ENCODE data around the gene C1QL3.

DNA sequence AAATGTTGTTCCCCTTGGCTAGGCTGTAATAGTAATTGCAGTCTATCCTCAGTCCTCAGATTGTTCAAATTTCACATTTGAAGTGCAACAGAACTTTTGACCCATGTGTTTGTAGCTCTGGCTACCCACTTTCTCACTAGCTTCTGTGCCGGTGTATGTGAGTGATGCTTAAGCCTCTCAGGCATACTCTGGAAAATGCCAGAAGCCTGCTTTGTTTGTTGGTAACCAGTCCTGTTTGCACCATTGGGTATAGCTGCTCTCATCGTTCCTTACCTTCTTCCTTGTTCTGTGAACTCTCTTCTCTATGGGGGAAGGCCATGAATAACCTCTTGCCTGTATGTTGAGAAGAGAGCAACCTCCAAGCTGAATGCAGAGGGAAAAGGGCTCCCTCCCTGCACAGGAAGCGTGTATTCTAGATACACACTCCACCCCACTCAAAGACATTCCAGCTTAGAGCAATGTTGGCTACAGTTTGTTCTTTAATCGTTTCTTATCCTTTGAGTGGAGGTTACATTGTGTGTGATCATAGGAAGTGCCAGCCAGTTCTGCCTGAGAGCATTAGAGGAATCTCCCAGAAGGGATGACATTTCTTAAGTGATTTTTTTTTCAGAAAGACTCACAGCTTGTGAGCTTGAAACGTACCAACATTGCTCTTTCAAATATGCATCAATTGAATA is 40.5 kb downstream of the C1QL3 start:
- TF ChIP-seq, protein P1, sequence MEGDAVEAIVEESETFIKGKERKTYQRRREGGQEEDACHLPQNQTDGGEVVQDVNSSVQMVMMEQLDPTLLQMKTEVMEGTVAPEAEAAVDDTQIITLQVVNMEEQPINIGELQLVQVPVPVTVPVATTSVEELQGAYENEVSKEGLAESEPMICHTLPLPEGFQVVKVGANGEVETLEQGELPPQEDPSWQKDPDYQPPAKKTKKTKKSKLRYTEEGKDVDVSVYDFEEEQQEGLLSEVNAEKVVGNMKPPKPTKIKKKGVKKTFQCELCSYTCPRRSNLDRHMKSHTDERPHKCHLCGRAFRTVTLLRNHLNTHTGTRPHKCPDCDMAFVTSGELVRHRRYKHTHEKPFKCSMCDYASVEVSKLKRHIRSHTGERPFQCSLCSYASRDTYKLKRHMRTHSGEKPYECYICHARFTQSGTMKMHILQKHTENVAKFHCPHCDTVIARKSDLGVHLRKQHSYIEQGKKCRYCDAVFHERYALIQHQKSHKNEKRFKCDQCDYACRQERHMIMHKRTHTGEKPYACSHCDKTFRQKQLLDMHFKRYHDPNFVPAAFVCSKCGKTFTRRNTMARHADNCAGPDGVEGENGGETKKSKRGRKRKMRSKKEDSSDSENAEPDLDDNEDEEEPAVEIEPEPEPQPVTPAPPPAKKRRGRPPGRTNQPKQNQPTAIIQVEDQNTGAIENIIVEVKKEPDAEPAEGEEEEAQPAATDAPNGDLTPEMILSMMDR (conservative IDR thresholded peaks at IDR 0.05; ENCODE audit: low read length), result no peak
- TF ChIP-seq EZH2phosphoT487 (IDR thresholded peaks at IDR 0.05; ENCODE audit: borderline replicate concordance, low read depth, low read length), result no peak

All from OCI-LY7 (cell line).